ENCODE measurements around the gene MCCC2.

Gene MCCC2

DNA sequence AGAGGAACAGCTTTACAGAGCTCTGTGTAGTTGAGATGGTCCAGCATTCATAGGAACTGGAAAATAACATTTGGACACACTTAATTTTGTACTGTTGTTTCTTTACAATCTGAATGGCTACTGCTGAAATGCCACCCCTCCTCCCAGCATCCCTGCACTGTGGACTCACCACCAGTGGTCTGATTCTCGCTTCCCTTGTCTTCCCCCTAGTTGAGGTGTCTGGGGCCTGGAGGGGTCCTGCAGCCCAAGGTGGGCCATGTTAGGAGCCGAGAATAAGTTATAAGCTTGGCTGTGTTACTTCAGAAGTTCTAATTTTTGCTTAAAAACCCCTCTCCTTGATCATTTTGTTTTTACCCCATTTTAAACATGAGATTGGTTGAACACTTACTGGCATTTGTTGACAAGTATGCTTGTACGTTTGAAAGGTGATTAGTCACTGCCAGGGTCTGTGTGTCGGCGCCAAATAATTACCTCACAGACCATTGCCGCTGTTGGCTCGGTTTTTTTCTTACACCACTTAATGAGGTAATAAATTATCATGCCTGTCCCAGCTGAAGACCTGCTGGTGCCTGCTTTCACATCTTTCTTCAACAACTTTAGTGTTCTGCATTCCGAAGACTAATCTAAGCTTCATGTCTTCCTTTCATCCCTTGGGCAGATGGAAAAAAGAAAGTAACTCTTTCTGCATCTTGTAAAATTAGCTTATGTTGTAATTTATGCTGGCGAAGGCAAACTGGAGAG, 65.8 kb downstream of the MCCC2 start:
- peak overlapping the region; percentile 100 for H3K27ac ChIP-seq
- TF ChIP-seq, protein P1, sequence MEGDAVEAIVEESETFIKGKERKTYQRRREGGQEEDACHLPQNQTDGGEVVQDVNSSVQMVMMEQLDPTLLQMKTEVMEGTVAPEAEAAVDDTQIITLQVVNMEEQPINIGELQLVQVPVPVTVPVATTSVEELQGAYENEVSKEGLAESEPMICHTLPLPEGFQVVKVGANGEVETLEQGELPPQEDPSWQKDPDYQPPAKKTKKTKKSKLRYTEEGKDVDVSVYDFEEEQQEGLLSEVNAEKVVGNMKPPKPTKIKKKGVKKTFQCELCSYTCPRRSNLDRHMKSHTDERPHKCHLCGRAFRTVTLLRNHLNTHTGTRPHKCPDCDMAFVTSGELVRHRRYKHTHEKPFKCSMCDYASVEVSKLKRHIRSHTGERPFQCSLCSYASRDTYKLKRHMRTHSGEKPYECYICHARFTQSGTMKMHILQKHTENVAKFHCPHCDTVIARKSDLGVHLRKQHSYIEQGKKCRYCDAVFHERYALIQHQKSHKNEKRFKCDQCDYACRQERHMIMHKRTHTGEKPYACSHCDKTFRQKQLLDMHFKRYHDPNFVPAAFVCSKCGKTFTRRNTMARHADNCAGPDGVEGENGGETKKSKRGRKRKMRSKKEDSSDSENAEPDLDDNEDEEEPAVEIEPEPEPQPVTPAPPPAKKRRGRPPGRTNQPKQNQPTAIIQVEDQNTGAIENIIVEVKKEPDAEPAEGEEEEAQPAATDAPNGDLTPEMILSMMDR (IDR thresholded peaks at IDR 0.05), result no peak
- TF ChIP-seq ZFX (IDR thresholded peaks at IDR 0.05; ENCODE audit: borderline replicate concordance), result no peak

DNA sequence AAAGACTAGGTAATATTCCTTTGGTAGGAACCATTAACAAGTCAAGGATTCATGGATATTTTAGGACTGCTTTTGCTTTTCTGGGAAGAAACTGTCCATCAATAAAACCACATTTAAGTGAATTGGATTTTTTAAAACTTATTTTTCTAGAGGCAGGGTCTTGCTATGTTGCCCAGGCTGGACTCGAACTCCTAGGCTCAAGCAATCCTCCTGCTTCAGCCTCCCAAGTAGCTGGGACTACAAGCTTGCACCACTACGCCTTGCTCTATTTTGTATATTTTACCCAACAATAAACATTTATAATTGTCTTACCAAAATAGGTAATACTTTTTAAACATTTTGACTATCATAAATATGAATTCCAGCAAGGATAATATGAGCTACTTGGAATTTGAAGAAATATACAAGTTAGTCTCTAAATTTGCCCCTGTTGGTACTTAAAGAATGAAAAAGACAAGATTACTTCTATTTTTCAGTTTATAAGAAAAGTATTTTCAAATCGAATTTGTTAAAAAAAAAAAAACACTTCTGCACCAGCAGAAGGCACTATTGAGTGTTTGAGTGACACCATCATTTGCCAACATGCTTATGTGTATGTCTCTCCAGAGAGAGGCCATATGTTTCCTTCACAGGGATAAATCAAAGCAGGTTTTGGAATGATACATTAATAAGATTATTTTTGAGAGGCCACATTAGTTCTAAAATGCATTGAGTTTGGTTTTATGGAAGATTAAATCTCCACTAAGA, 71.9 kb downstream of the MCCC2 start:
- TF ChIP-seq, protein P1 (IDR thresholded peaks at IDR 0.05), result peak; percentile 71
- TF ChIP-seq ZFX (IDR thresholded peaks at IDR 0.05; ENCODE audit: borderline replicate concordance), result no peak
- peak overlapping the region; percentile 100 for H3K27ac ChIP-seq

DNA sequence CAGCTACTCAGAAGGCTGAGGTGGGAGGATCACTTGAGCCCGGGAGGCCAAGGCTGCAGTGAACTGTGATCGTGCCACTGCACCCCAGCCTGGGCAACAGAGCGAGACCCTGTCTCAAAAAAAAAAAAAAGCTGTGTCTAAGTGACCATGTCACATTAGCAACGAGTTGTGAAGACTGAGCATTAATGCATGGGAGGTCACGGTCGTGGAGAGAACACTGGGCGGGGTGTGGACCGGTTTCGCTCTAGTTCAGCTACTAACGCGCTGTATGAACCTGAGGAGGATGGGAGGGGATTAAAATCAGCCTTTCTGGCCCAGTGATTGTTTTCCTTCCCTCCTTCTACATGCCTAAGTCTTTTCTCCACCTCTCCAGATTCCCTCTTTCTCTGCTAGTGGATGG, 75.2 kb downstream of the MCCC2 start:
- TF ChIP-seq ZFX (IDR thresholded peaks at IDR 0.05; ENCODE audit: borderline replicate concordance), result no peak
- TF ChIP-seq, protein P1 (IDR thresholded peaks at IDR 0.05), result no peak
- peak overlapping the region; percentile 100 for H3K27ac ChIP-seq

DNA sequence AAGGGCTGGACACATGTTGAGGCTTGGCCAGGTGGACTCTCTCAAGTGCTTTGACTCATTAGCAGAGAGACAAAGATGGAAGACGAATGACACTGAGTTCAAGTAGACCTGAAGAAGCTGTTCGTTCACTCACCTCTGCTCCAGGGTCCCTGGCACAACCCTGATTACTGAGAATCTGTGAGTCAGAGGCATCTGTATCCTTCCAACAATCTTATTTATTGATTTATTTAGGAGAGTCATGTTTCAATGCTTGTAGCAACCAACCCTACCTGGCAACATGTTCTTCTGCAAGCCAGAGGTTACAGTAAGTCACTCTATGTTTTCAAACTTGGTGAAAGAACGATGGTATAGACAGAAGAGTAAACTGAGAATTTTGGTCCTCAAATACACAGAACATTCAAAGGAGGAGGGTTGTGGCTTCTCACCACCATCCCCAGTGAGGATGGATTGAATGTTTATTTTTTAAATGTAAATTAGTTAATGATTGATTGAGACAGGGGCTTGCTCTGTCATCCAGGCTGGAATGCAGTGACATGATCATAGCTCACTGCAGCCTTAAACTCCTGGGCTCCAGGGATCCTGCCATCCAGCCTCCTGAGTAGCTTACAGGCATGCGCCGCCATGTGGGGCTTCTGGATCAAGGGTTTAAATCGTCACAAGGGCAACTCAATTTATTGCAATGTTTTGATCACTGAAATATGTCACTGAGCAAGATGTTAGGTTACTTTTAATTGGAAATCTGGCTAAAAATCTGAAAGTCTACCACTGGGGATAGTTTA, 76.2 kb downstream of the MCCC2 start:
- TF ChIP-seq, protein P1 (IDR thresholded peaks at IDR 0.05), result peak; percentile 30; the same call in 1 of the 2 replicates
- no peak for TF ChIP-seq ZFX (IDR thresholded peaks at IDR 0.05; ENCODE audit: borderline replicate concordance)
- H3K27ac ChIP-seq, result peak overlapping the region; percentile 100

DNA sequence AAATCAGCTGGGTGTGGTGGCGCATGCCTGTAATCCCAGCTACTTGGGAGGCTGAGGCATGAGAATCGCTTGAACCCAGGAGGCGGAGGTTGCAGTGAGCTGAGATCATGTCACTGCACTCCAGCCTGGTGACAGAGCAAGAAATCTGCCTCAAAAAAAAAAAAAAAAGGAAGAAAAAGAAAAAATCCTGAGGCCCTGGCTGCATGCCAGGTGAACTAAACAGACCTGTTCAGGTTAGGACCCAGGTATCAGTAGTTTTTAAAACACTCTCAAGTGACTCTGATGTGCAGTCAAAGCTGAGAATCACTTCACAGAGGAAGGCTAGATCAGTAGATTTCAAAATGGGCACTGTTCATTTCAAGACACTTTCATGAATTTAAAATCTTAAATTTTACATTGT, 77.5 kb downstream of the MCCC2 start:
- peak overlapping the region; percentile 100 for H3K27ac ChIP-seq

DNA sequence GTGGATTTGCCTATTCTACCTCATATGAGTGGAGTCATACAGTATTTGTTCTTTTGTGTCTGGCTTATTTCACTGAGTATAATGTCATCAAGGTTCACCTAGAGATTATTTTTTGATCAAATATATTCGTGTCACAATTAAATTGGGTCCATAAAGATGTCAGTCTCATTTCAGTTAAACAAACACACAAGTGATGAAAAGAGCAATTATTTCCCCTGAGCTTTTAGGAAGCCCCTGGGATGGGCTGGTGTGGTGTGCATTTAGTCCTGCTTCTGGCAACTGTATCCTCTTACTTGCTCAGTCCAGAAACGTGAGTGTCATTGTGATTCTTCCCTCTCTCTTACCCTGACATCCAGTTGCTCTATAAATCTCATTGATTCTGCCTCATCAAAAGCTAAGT, 79.2 kb downstream of the MCCC2 start:
- no peak for TF ChIP-seq ZFX (IDR thresholded peaks at IDR 0.05; ENCODE audit: borderline replicate concordance)
- TF ChIP-seq, protein P1 (IDR thresholded peaks at IDR 0.05), result no peak
- H3K27ac ChIP-seq, result peak overlapping the region; percentile 44

DNA sequence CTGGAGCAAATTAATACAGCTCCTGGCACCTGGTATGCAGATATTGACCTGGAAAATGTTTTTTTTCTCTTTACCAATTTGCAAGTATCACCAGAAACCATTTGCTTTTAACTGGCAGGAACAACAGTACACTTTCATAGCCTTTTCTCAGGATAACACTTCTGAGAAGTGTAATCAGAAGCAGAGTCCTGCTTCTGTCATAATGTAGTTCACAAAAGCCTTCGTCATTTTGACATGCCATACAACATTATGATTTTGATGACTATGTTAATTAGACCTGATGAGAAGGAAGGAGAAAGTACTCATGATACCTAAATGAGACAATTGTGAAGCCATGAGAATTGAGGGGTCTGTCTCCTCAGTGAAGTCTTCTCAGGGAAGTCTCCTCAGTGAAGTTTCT, 90.8 kb downstream of the MCCC2 start:
- TF ChIP-seq, protein P1 (IDR thresholded peaks at IDR 0.05), result no peak
- no peak for TF ChIP-seq ZFX (IDR thresholded peaks at IDR 0.05; ENCODE audit: borderline replicate concordance)
- no peak overlapping the region for H3K27ac ChIP-seq

Measured in 22Rv1 (cell line).